ENCODE results near the gene RNFT1.
"Not testable (repeated sequence)": the region's sequence is repeated elsewhere in the genome, so short reads cannot be mapped to it uniquely, and the experiment has no call there.

RNFT1 gene

GRCh38 chr17:59950049-59950448 lies 14.5 kb downstream of the RNFT1 start:
- H3K36me3 Mint-ChIP-seq = peaks cover 9% of the 10 kb centered on the region
- no peaks in the 10 kb centered on the region for H3K9me3 Mint-ChIP-seq (ENCODE audit: low read depth)
- no peaks in the 10 kb centered on the region for H3K27me3 Mint-ChIP-seq
- no peak overlapping the region for H3K4me3 Mint-ChIP-seq
- H3K4me1 Mint-ChIP-seq (ENCODE audit: low read depth) = peaks cover 6% of the 10 kb centered on the region
- H3K27ac Mint-ChIP-seq = no peak overlapping the region

GRCh38 chr17:59947310-59947709 lies 17.2 kb downstream of the RNFT1 start:
- not testable (repeated sequence) for H3K9me3 Mint-ChIP-seq (ENCODE audit: low read depth); H3K4me3 Mint-ChIP-seq; H3K4me1 Mint-ChIP-seq (ENCODE audit: low read depth); H3K27me3 Mint-ChIP-seq
- H3K27ac Mint-ChIP-seq = peak overlapping the region; percentile 81
- peaks cover 11% of the 10 kb centered on the region for H3K36me3 Mint-ChIP-seq

- not testable (repeated sequence) for H3K4me3 Mint-ChIP-seq; H3K9me3 Mint-ChIP-seq (ENCODE audit: low read depth); H3K27ac Mint-ChIP-seq; H3K27me3 Mint-ChIP-seq
- Mint-ChIP-seq H3K36me3 (peaks cover 13% of the 10 kb centered on the region), H3K4me1 (ENCODE audit: low read depth) (peaks cover 13% of the 10 kb centered on the region)
These were observed 18.1 kb downstream of the RNFT1 start for GRCh38 chr17:59946433-59946832.

- Mint-ChIP-seq H3K27ac (peak overlapping the region; percentile 92), H3K4me1 (ENCODE audit: low read depth) (peaks cover 26% of the 10 kb centered on the region), H3K9me3 (ENCODE audit: low read depth) (no peaks in the 10 kb centered on the region), H3K4me3 (peak overlapping the region; percentile 67), H3K27me3 (no peaks in the 10 kb centered on the region), H3K36me3 (peaks cover 12% of the 10 kb centered on the region)
These were observed 23.4 kb downstream of the RNFT1 start for GRCh38 chr17:59941131-59941530.

GRCh38 chr17:59940697-59941096 lies 23.8 kb downstream of the RNFT1 start:
- peak overlapping the region; percentile 92 for H3K27ac Mint-ChIP-seq
- not testable (repeated sequence) for H3K27me3 Mint-ChIP-seq; H3K9me3 Mint-ChIP-seq (ENCODE audit: low read depth)
- H3K36me3 Mint-ChIP-seq = peaks cover 10% of the 10 kb centered on the region
- H3K4me3 Mint-ChIP-seq = peak overlapping the region; percentile 67
- H3K4me1 Mint-ChIP-seq (ENCODE audit: low read depth) = peaks cover 26% of the 10 kb centered on the region

- not testable (repeated sequence) for H3K27ac Mint-ChIP-seq; H3K4me1 Mint-ChIP-seq (ENCODE audit: low read depth); H3K9me3 Mint-ChIP-seq (ENCODE audit: low read depth); H3K4me3 Mint-ChIP-seq; H3K36me3 Mint-ChIP-seq; H3K27me3 Mint-ChIP-seq
These were observed 31.2 kb downstream of the RNFT1 start for GRCh38 chr17:59933317-59933716.

GRCh38 chr17:59930768-59931167 lies 33.8 kb downstream of the RNFT1 start:
- not testable (repeated sequence) for H3K27me3 Mint-ChIP-seq; H3K4me3 Mint-ChIP-seq; H3K36me3 Mint-ChIP-seq; H3K4me1 Mint-ChIP-seq (ENCODE audit: low read depth); H3K27ac Mint-ChIP-seq; H3K9me3 Mint-ChIP-seq (ENCODE audit: low read depth)

GRCh38 chr17:59930121-59930520 lies 34.4 kb downstream of the RNFT1 start:
- H3K4me1 Mint-ChIP-seq (ENCODE audit: low read depth); H3K27ac Mint-ChIP-seq; H3K9me3 Mint-ChIP-seq (ENCODE audit: low read depth); H3K36me3 Mint-ChIP-seq; H3K27me3 Mint-ChIP-seq; H3K4me3 Mint-ChIP-seq: not testable (repeated sequence)

GRCh38 chr17:59920637-59921036 lies 43.9 kb downstream of the RNFT1 start:
- H3K27me3 Mint-ChIP-seq = not testable (repeated sequence)

GRCh38 chr17:59916446-59916845 lies 48.1 kb downstream of the RNFT1 start:
- Mint-ChIP-seq H3K36me3 (peaks cover 7% of the 10 kb centered on the region), H3K27ac (no peak overlapping the region), H3K4me3 (no peak overlapping the region), H3K9me3 (ENCODE audit: low read depth) (no peaks in the 10 kb centered on the region), H3K4me1 (ENCODE audit: low read depth) (peaks cover 3% of the 10 kb centered on the region), H3K27me3 (no peaks in the 10 kb centered on the region)

More at GRCh38 chr17:59920637-59921036, 43.9 kb downstream of the RNFT1 start:
- H3K36me3 Mint-ChIP-seq; H3K27ac Mint-ChIP-seq; H3K4me1 Mint-ChIP-seq (ENCODE audit: low read depth); H3K4me3 Mint-ChIP-seq; H3K9me3 Mint-ChIP-seq (ENCODE audit: low read depth): not testable (repeated sequence)

- H3K36me3 Mint-ChIP-seq = peaks cover 6% of the 10 kb centered on the region
- H3K4me3 Mint-ChIP-seq = no peak overlapping the region
- H3K4me1 Mint-ChIP-seq (ENCODE audit: low read depth) = peaks cover 4% of the 10 kb centered on the region
- H3K27me3 Mint-ChIP-seq = no peaks in the 10 kb centered on the region
- no peak overlapping the region for H3K27ac Mint-ChIP-seq
- no peaks in the 10 kb centered on the region for H3K9me3 Mint-ChIP-seq (ENCODE audit: low read depth)
These were observed 50.2 kb downstream of the RNFT1 start for GRCh38 chr17:59914274-59914854.

- no peak overlapping the region for H3K4me3 Mint-ChIP-seq
- H3K9me3 Mint-ChIP-seq (ENCODE audit: low read depth) = no peaks in the 10 kb centered on the region
- no peaks in the 10 kb centered on the region for H3K36me3 Mint-ChIP-seq
- H3K4me1 Mint-ChIP-seq (ENCODE audit: low read depth) = peaks cover 20% of the 10 kb centered on the region
- no peak overlapping the region for H3K27ac Mint-ChIP-seq
- H3K27me3 Mint-ChIP-seq = no peaks in the 10 kb centered on the region
These were observed 57.1 kb downstream of the RNFT1 start for GRCh38 chr17:59907467-59907866.

- Mint-ChIP-seq H3K27ac (peak overlapping the region; percentile 58), H3K4me1 (ENCODE audit: low read depth) (peaks cover 32% of the 10 kb centered on the region), H3K4me3 (peak overlapping the region; percentile 1), H3K27me3 (no peaks in the 10 kb centered on the region), H3K9me3 (ENCODE audit: low read depth) (no peaks in the 10 kb centered on the region), H3K36me3 (no peaks in the 10 kb centered on the region)
These were observed 61.1 kb downstream of the RNFT1 start for GRCh38 chr17:59903455-59903854.

Data from activated naive CD8-positive, alpha-beta T cell (primary cell).